Smooth muscle cell (in vitro differentiated cells): ENCODE results near the gene NEURL1. TPM values are rescaled to one million over a fixed set of nuclear protein-coding genes. Genes with fewer than 3 reads are reported as not detected.

Experiments
- DNase-seq: peaks from one replicate; lab custom pipeline; 2025; ENCODE audit not compliant: unreplicated experiment; lab: John Stamatoyannopoulos, UW
- H2AFZ ChIP-seq: fragments of 200-600 bp; sonication (generic); 2 replicates; pipeline ENCODE4 v1.6.0; 2016; ENCODE audit warnings: antibody characterized with exemption, low read depth, mild to moderate bottlenecking
- H3F3A ChIP-seq: fragments of 200-600 bp; sonication (generic); 2 replicates; pipeline ENCODE4 v1.6.0; 2017; ENCODE audit warnings: antibody characterized with exemption, low read depth
- H3K27ac ChIP-seq: fragments of 200-600 bp; sonication (generic); 2 replicates; pipeline ENCODE4 v1.5.1; 2016; ENCODE audit warnings: low read depth, mild to moderate bottlenecking
- H3K27me3 ChIP-seq: fragments of 200-600 bp; sonication (generic); 2 replicates; pipeline ENCODE4 v1.6.1; 2016; ENCODE audit warnings: low read depth, mild to moderate bottlenecking
- H3K36me3 ChIP-seq: fragments of 200-600 bp; sonication (generic); 2 replicates; pipeline ENCODE4 v1.5.1; 2016; ENCODE audit warnings: low read depth
- H3K4me1 ChIP-seq: fragments of 200-600 bp; sonication (generic); 2 replicates; pipeline ENCODE4 v1.5.1; 2016; ENCODE audit warnings: low read depth
- H3K4me2 ChIP-seq: fragments of 200-600 bp; sonication (generic); 2 replicates; pipeline ENCODE4 v1.6.0; 2016; ENCODE audit warnings: mild to moderate bottlenecking
- H3K4me3 ChIP-seq: fragments of 200-600 bp; sonication (generic); 2 replicates; pipeline ENCODE4 v1.5.1; 2016; ENCODE audit warnings: mild to moderate bottlenecking
- H3K79me2 ChIP-seq: fragments of 200-600 bp; sonication (generic); 2 replicates; pipeline ENCODE4 v1.6.0; 2016; ENCODE audit warnings: low read depth, mild to moderate bottlenecking
- H3K9ac ChIP-seq: fragments of 200-600 bp; sonication (generic); 2 replicates; pipeline ENCODE4 v1.6.0; 2016; ENCODE audit warnings: low read depth
- H3K9me3 ChIP-seq: fragments of 200-600 bp; sonication (generic); replicated peaks from 2 replicates; pipeline ENCODE4 v1.5.1; 2016; ENCODE audit warnings: low read depth
- H4K20me1 ChIP-seq: fragments of 200-600 bp; sonication (generic); 2 replicates; pipeline ENCODE4 v1.6.0; 2016; ENCODE audit warnings: low read depth
- CTCF ChIP-seq: fragments of 200-600 bp; sonication (generic); IDR thresholded peaks from 2 replicates; pipeline ENCODE4 v1.5.1; 2017; ENCODE audit warnings: borderline replicate concordance, mild to moderate bottlenecking, antibody characterized with exemption; ENCODE audit not compliant: insufficient read depth, poor library complexity, severe bottlenecking
- WGBS: methylation state at CpG from one replicate; pipeline ENCODE4 v1.1.7; 2016; ENCODE audit warnings: low lambda C conversion rate; 5-methylcytosine and 5-hydroxymethylcytosine counted together
- polyA plus RNA-seq: library from polyadenylated mRNA; unstranded; fragments of >200 nt; fragmentation: Nextera tagmentation; extraction: Ambion mirVana; gene quantifications from 2 replicates; pipeline ENCODE4 v1.2.1, GENCODE V29; 2016
- total RNA-seq: library from RNA; depleted of rRNA; stranded (reverse); fragments of >200 nt; gene quantifications from 2 replicates; pipeline ENCODE4 v1.2.3, GENCODE V29; 2014

The NEURL1 gene
- total and polyA plus RNA-seq, 2 experiments from 2014 or later: 0.04 to 0.91 TPM

GRCh38 chr10:103640436-103641181, 147.1 kb downstream of the NEURL1 start:
- H3K9ac ChIP-seq: no peak overlapping the region
- H3K79me2 ChIP-seq: peaks cover 55% of the 10 kb centered on the region
- H3K27me3 ChIP-seq: no peaks in the 10 kb centered on the region
- no peak overlapping the region for H3K4me2 ChIP-seq
- no peak overlapping the region for H2AFZ ChIP-seq
- TF ChIP-seq CTCF: no peak
- no peak overlapping the region for H3K4me3 ChIP-seq
- peaks cover 2% of the 10 kb centered on the region for H3K36me3 ChIP-seq
- no peaks in the 10 kb centered on the region for H3F3A ChIP-seq
- no peaks in the 10 kb centered on the region for H3K9me3 ChIP-seq
- 89% methylated on average over 11 of the region's 11 CpGs for WGBS
- H3K4me1 ChIP-seq: peaks cover 26% of the 10 kb centered on the region
- DNase-seq: no peak
- peaks cover 85% of the 10 kb centered on the region for H4K20me1 ChIP-seq
- H3K27ac ChIP-seq: no peak overlapping the region

GRCh38 chr10:103641326-103641725, 147.8 kb downstream of the NEURL1 start:
- H3K9me3 ChIP-seq: no peaks in the 10 kb centered on the region
- no peak overlapping the region for H2AFZ ChIP-seq
- no peak for TF ChIP-seq CTCF
- no peak overlapping the region for H3K4me2 ChIP-seq
- H3K27me3 ChIP-seq: no peaks in the 10 kb centered on the region
- H3K4me3 ChIP-seq: no peak overlapping the region
- no peak for DNase-seq
- H3K4me1 ChIP-seq: peaks cover 26% of the 10 kb centered on the region
- no peak overlapping the region for H3K9ac ChIP-seq
- H3F3A ChIP-seq: no peaks in the 10 kb centered on the region
- H3K79me2 ChIP-seq: peaks cover 55% of the 10 kb centered on the region
- H4K20me1 ChIP-seq: peaks cover 85% of the 10 kb centered on the region
- H3K36me3 ChIP-seq: peaks cover 2% of the 10 kb centered on the region
- no peak overlapping the region for H3K27ac ChIP-seq
- 94% methylated on average over 4 of the region's 4 CpGs for WGBS

Other genes starting within 250 kb of the NEURL1 start
- gene RPEL1, start 247.8 kb upstream of the NEURL1 start, total RNA-seq: not detected in 2 replicates
- gene RPEL1, start 247.8 kb upstream of the NEURL1 start, polyA plus RNA-seq: not detected in 2 replicates
- 2.2 and 5.0 TPM in 2 replicates for gene INA, start 216.6 kb upstream of the NEURL1 start, total RNA-seq
- gene INA, start 216.6 kb upstream of the NEURL1 start, polyA plus RNA-seq: 1.4 and 1.7 TPM in 2 replicates
- 8.2 and 10.4 TPM in 2 replicates for gene PCGF6, start 142.6 kb upstream of the NEURL1 start, total RNA-seq
- gene PCGF6, start 142.6 kb upstream of the NEURL1 start, polyA plus RNA-seq: 8.1 and 9.1 TPM in 2 replicates
- 4.5 and 6.4 TPM in 2 replicates for gene TAF5, start 125.7 kb upstream of the NEURL1 start, total RNA-seq
- 3.5 and 5.2 TPM in 2 replicates for gene TAF5, start 125.7 kb upstream of the NEURL1 start, polyA plus RNA-seq
- gene ATP5MK, start 97.2 kb upstream of the NEURL1 start, total RNA-seq: 961 and 1,249 TPM in 2 replicates
- 527 and 589 TPM in 2 replicates for gene ATP5MK, start 97.2 kb upstream of the NEURL1 start, polyA plus RNA-seq
- gene PDCD11, start 97.1 kb upstream of the NEURL1 start, total RNA-seq: 15.6 and 16.9 TPM in 2 replicates
- gene PDCD11, start 97.1 kb upstream of the NEURL1 start, polyA plus RNA-seq: 12.2 and 13.8 TPM in 2 replicates
- gene CALHM2, start 41.3 kb upstream of the NEURL1 start, total RNA-seq: 3.1 and 4.0 TPM in 2 replicates
- gene CALHM2, start 41.3 kb upstream of the NEURL1 start, polyA plus RNA-seq: 6.2 and 8.6 TPM in 2 replicates
- not detected in 2 replicates for gene CALHM1, start 34.8 kb upstream of the NEURL1 start, total RNA-seq
- gene CALHM1, start 34.8 kb upstream of the NEURL1 start, polyA plus RNA-seq: 0.05 TPM in 1 of 2 replicates, not detected in the other
- not detected in 2 replicates for gene CALHM3, start 14.5 kb upstream of the NEURL1 start, total RNA-seq
- gene CALHM3, start 14.5 kb upstream of the NEURL1 start, polyA plus RNA-seq: not detected in 2 replicates